ENCODE data around the gene ZNF649. TPM values are rescaled to one million over a fixed set of nuclear protein-coding genes. Genes with fewer than 3 reads are reported as not detected.

The ZNF649 gene
- total and polyA plus RNA-seq, 2 of the 13 experiments (the other 11 are each of a cell fraction or from before 2014, with no cell fraction given) = 3.0 to 13.4 TPM

- TF ChIP-seq, protein P1, sequence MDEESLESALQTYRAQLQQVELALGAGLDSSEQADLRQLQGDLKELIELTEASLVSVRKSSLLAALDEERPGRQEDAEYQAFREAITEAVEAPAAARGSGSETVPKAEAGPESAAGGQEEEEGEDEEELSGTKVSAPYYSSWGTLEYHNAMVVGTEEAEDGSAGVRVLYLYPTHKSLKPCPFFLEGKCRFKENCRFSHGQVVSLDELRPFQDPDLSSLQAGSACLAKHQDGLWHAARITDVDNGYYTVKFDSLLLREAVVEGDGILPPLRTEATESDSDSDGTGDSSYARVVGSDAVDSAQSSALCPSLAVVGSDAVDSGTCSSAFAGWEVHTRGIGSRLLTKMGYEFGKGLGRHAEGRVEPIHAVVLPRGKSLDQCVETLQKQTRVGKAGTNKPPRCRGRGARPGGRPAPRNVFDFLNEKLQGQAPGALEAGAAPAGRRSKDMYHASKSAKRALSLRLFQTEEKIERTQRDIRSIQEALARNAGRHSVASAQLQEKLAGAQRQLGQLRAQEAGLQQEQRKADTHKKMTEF (CRISPR knock-in tag; IDR thresholded peaks at IDR 0.05) = peak; percentile 58
- no peak for TF ChIP-seq ZFP62 (CRISPR knock-in tag; IDR thresholded peaks at IDR 0.05)
- TF ChIP-seq CREB1 (IDR thresholded peaks at IDR 0.05) = peak; percentile 59
- TF ChIP-seq CREB1 (CRISPR knock-in tag; IDR thresholded peaks at IDR 0.05) = peak; percentile 90
- no peak for TF ChIP-seq MAFG (CRISPR knock-in tag; IDR thresholded peaks at IDR 0.05)
- TF ChIP-seq, protein P2, sequence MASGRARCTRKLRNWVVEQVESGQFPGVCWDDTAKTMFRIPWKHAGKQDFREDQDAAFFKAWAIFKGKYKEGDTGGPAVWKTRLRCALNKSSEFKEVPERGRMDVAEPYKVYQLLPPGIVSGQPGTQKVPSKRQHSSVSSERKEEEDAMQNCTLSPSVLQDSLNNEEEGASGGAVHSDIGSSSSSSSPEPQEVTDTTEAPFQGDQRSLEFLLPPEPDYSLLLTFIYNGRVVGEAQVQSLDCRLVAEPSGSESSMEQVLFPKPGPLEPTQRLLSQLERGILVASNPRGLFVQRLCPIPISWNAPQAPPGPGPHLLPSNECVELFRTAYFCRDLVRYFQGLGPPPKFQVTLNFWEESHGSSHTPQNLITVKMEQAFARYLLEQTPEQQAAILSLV (CRISPR knock-in tag; IDR thresholded peaks at IDR 0.05; ENCODE audit: borderline replicate concordance) = no peak
- TF ChIP-seq UBTF (CRISPR knock-in tag; IDR thresholded peaks at IDR 0.05) = peak; percentile 42; the same call in 1 of the 2 replicates
- TF ChIP-seq HES4 (CRISPR knock-in tag; IDR thresholded peaks at IDR 0.05; ENCODE audit: borderline replicate concordance) = no peak
- TF ChIP-seq SATB2 (CRISPR knock-in tag; IDR thresholded peaks at IDR 0.05) = no peak
- no peak for TF ChIP-seq ZFP41 (CRISPR knock-in tag; IDR thresholded peaks at IDR 0.05; ENCODE audit: borderline replicate concordance)
- TF ChIP-seq NPAS2 (CRISPR knock-in tag; IDR thresholded peaks at IDR 0.05; ENCODE audit: borderline replicate concordance) = no peak
- TF ChIP-seq ZNF263 (CRISPR knock-in tag; IDR thresholded peaks at IDR 0.05) = no peak
- TF ChIP-seq SAP130 (CRISPR knock-in tag; IDR thresholded peaks at IDR 0.05; ENCODE audit: low read depth) = peak; percentile 91
- no peak for TF ChIP-seq GLMP (CRISPR knock-in tag; IDR thresholded peaks at IDR 0.05; ENCODE audit: borderline replicate concordance)
- 0 out of 2 replicates have a peak, but pooled peaks have one; percentile 19 for TF ChIP-seq CBX5 (CRISPR knock-in tag; IDR thresholded peaks at IDR 0.05; ENCODE audit: borderline replicate concordance)
- TF ChIP-seq POGZ (CRISPR knock-in tag; IDR thresholded peaks at IDR 0.05) = peak; percentile 75
- peak; percentile 71 for TF ChIP-seq ZFX (CRISPR knock-in tag; IDR thresholded peaks at IDR 0.05; ENCODE audit: low read depth)
- TF ChIP-seq HOXA5 (CRISPR knock-in tag; IDR thresholded peaks at IDR 0.05) = 0 out of 2 replicates have a peak, but pooled peaks have one; percentile 79
- 0 out of 2 replicates have a peak, but pooled peaks have one; percentile 8 for TF ChIP-seq ZNF451 (CRISPR knock-in tag; IDR thresholded peaks at IDR 0.05)
- no peak for TF ChIP-seq FOSL1 (CRISPR knock-in tag; IDR thresholded peaks at IDR 0.05; ENCODE audit: borderline replicate concordance)
- TF ChIP-seq ZNF335 (CRISPR knock-in tag; IDR thresholded peaks at IDR 0.05) = no peak
- TF ChIP-seq MYPOP (CRISPR knock-in tag; IDR thresholded peaks at IDR 0.05) = no peak
- TF ChIP-seq TAF1 (CRISPR knock-in tag; IDR thresholded peaks at IDR 0.05) = peak; percentile 38
Measured at GRCh38 chr19:51926784-51927741, 22.2 kb upstream of the ZNF649 start, which contains the start of gene ZNF613 (continued).
